Activated T-helper 2 cell treated with anti-CD3 and anti-CD28 coated beads, Interferon-gamma antibody, Interleukin-2, Interleukin-4, amounts not matched to agents 10 μg/mL and 5 μg/mL and 100 μg/mL, durations not matched to agents 14 hours and 24 hours and 36 hours (primary cell): Measurements from ENCODE around the gene MB21D2. TPM values are rescaled to one million over a fixed set of nuclear protein-coding genes. Genes with fewer than 3 reads are reported as not detected.

Experiments
- DNase-seq: peaks from one replicate; pipeline ENCODE4 v3.0.0; 2021; ENCODE audit warnings: low spot score
- H3K27ac Mint-ChIP-seq: one replicate; pipeline ENCODE4 v1.8.0; 2021; ENCODE audit warnings: mixed read lengths
- H3K27me3 Mint-ChIP-seq: one replicate; pipeline ENCODE4 v1.8.0; 2021; ENCODE audit warnings: low read depth, mixed read lengths
- H3K36me3 Mint-ChIP-seq: one replicate; pipeline ENCODE4 v1.8.0; 2021; ENCODE audit warnings: low read depth, mixed read lengths
- H3K4me1 Mint-ChIP-seq: one replicate; pipeline ENCODE4 v1.8.0; 2021; ENCODE audit warnings: low read depth, mixed read lengths
- H3K4me3 Mint-ChIP-seq: one replicate; pipeline ENCODE4 v1.8.0; 2021; ENCODE audit warnings: low read depth, mild to moderate bottlenecking, moderate library complexity, mixed read lengths
- H3K9me3 Mint-ChIP-seq: one replicate; pipeline ENCODE4 v1.8.0; 2021; ENCODE audit warnings: mixed read lengths
- intact Hi-C: fragments of 100-400 bp; cut with micrococcal nuclease; formaldehyde crosslinking; loops from one replicate; pipeline ENCODE4 v1.15.1; 2023
- total RNA-seq: library from RNA; stranded (reverse); gene quantifications from 2 replicates; pipeline ENCODE4 v1.2.3, GENCODE V29; 2022

The MB21D2 gene
- total RNA-seq, 1 donor from 2014 or later = 17.7 TPM

GRCh38 chr3:192844486-192844765 lies 73.2 kb downstream of the MB21D2 start:
- intact Hi-C loops = no loop called here
- Mint-ChIP-seq H3K4me1 (peaks cover 34% of the 10 kb centered on the region), H3K27ac (no peak overlapping the region), H3K36me3 (no peaks in the 10 kb centered on the region), H3K9me3 (no peaks in the 10 kb centered on the region), H3K4me3 (no peak overlapping the region), H3K27me3 (no peaks in the 10 kb centered on the region)
- no peak for DNase-seq

- Mint-ChIP-seq H3K4me3 (no peak overlapping the region), H3K4me1 (peaks cover 37% of the 10 kb centered on the region), H3K27me3 (no peaks in the 10 kb centered on the region), H3K27ac (no peak overlapping the region), H3K9me3 (no peaks in the 10 kb centered on the region), H3K36me3 (no peaks in the 10 kb centered on the region)
- DNase-seq = no peak
- intact Hi-C loops = no loop called here
These were observed 73.8 kb downstream of the MB21D2 start for GRCh38 chr3:192843723-192844485.

GRCh38 chr3:192843119-192843518 lies 74.5 kb downstream of the MB21D2 start:
- no peaks in the 10 kb centered on the region for H3K36me3 Mint-ChIP-seq

GRCh38 chr3:192842711-192843110 lies 74.9 kb downstream of the MB21D2 start:
- intact Hi-C loops = no loop called here
- no peak overlapping the region for H3K27ac Mint-ChIP-seq
- H3K4me3 Mint-ChIP-seq = no peak overlapping the region
- H3K4me1 Mint-ChIP-seq = peaks cover 35% of the 10 kb centered on the region
- no peaks in the 10 kb centered on the region for H3K9me3 Mint-ChIP-seq
- H3K36me3 Mint-ChIP-seq = no peaks in the 10 kb centered on the region
- no peak for DNase-seq
- no peaks in the 10 kb centered on the region for H3K27me3 Mint-ChIP-seq

More at GRCh38 chr3:192843119-192843518, 74.5 kb downstream of the MB21D2 start:
- Mint-ChIP-seq H3K4me1 (peaks cover 35% of the 10 kb centered on the region), H3K27me3 (no peaks in the 10 kb centered on the region), H3K9me3 (no peaks in the 10 kb centered on the region), H3K27ac (no peak overlapping the region), H3K4me3 (no peak overlapping the region)
- DNase-seq = no peak
- intact Hi-C loops = no loop called here

GRCh38 chr3:192842138-192842537 lies 75.5 kb downstream of the MB21D2 start:
- H3K4me3 Mint-ChIP-seq = no peak overlapping the region
- H3K36me3 Mint-ChIP-seq = no peaks in the 10 kb centered on the region
- H3K9me3 Mint-ChIP-seq = no peaks in the 10 kb centered on the region
- DNase-seq = no peak
- H3K27me3 Mint-ChIP-seq = no peaks in the 10 kb centered on the region
- H3K4me1 Mint-ChIP-seq = peaks cover 36% of the 10 kb centered on the region
- intact Hi-C loops = no loop called here
- H3K27ac Mint-ChIP-seq = no peak overlapping the region

- intact Hi-C loops = no loop called here
- peaks cover 35% of the 10 kb centered on the region for H3K4me1 Mint-ChIP-seq
These were observed 76.2 kb downstream of the MB21D2 start for GRCh38 chr3:192841428-192841827.

GRCh38 chr3:192840143-192840836 lies 77.4 kb downstream of the MB21D2 start:
- no peaks in the 10 kb centered on the region for H3K27me3 Mint-ChIP-seq
- H3K9me3 Mint-ChIP-seq = no peaks in the 10 kb centered on the region
- DNase-seq = no peak
- no peak overlapping the region for H3K4me3 Mint-ChIP-seq
- intact Hi-C loops = no loop called here
- H3K36me3 Mint-ChIP-seq = peaks cover 5% of the 10 kb centered on the region
- H3K27ac Mint-ChIP-seq = no peak overlapping the region
- peaks cover 36% of the 10 kb centered on the region for H3K4me1 Mint-ChIP-seq

More at GRCh38 chr3:192841428-192841827, 76.2 kb downstream of the MB21D2 start:
- Mint-ChIP-seq H3K9me3 (no peaks in the 10 kb centered on the region), H3K4me3 (no peak overlapping the region), H3K27me3 (no peaks in the 10 kb centered on the region), H3K27ac (no peak overlapping the region), H3K36me3 (no peaks in the 10 kb centered on the region)
- DNase-seq = no peak

- intact Hi-C loops = loop anchor here (5.0 kb wide), 1 partner anchor 756 kb away; the partner anchor contains the start of gene OPA1
- Mint-ChIP-seq H3K27ac (no peak overlapping the region), H3K4me1 (peaks cover 41% of the 10 kb centered on the region), H3K4me3 (no peak overlapping the region), H3K27me3 (no peaks in the 10 kb centered on the region), H3K9me3 (no peaks in the 10 kb centered on the region), H3K36me3 (peaks cover 5% of the 10 kb centered on the region)
- no peak for DNase-seq
These were observed 81.5 kb downstream of the MB21D2 start for GRCh38 chr3:192835818-192836815.

GRCh38 chr3:192834428-192834827 lies 83.2 kb downstream of the MB21D2 start:
- intact Hi-C loops = loop anchor here (5.0 kb wide), 1 partner anchor 83 kb away; the partner anchor contains the start of gene MB21D2
- Mint-ChIP-seq H3K27me3 (no peaks in the 10 kb centered on the region), H3K36me3 (peaks cover 8% of the 10 kb centered on the region), H3K27ac (peak overlapping the region; percentile 18), H3K4me1 (peaks cover 49% of the 10 kb centered on the region), H3K9me3 (no peaks in the 10 kb centered on the region), H3K4me3 (no peak overlapping the region)
- no peak for DNase-seq

- intact Hi-C loops = loop anchor here (5.0 kb wide), 1 partner anchor 84 kb away; the partner anchor contains the start of gene MB21D2
- no peak for DNase-seq
- no peak overlapping the region for H3K4me3 Mint-ChIP-seq
- H3K36me3 Mint-ChIP-seq = peaks cover 8% of the 10 kb centered on the region
- peak overlapping the region; percentile 28 for H3K27ac Mint-ChIP-seq
- no peaks in the 10 kb centered on the region for H3K9me3 Mint-ChIP-seq
- no peaks in the 10 kb centered on the region for H3K27me3 Mint-ChIP-seq
- peaks cover 42% of the 10 kb centered on the region for H3K4me1 Mint-ChIP-seq
These were observed 84.3 kb downstream of the MB21D2 start for GRCh38 chr3:192833177-192833890.

GRCh38 chr3:192831801-192832347 lies 85.8 kb downstream of the MB21D2 start:
- H3K27ac Mint-ChIP-seq = peak overlapping the region; percentile 77
- peaks cover 11% of the 10 kb centered on the region for H3K36me3 Mint-ChIP-seq
- H3K4me1 Mint-ChIP-seq = peaks cover 38% of the 10 kb centered on the region
- no peak overlapping the region for H3K4me3 Mint-ChIP-seq
- intact Hi-C loops = loop anchor here (1.0 to 5.0 kb wide), 6 partner anchors 13 to 85 kb away; partner anchors contain the start of gene MB21D2
- H3K9me3 Mint-ChIP-seq = peaks cover 6% of the 10 kb centered on the region
- H3K27me3 Mint-ChIP-seq = no peaks in the 10 kb centered on the region
- DNase-seq = no peak
